ENCODE data around the gene CKAP4.

The CKAP4 gene

DNA sequence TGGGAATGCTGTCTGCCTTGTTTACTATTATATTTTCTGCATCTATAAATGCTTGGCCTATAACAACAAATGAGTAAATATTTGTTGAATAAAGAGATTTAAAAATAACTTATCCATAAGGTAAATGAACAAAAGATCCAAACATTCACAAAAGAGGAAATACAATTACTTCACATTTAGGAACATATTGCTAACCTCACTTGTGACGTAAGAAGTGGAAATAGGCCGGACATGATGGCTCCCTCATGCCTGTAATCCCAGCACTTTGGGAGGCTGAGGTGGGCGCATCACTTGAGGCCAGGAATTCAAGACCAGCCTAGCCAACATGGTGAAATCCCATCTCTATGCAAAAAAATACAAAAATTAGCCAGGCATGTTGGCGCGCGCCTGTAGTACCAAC is 25.7 kb upstream of the CKAP4 start:
- no peak for DNase-seq

DNA sequence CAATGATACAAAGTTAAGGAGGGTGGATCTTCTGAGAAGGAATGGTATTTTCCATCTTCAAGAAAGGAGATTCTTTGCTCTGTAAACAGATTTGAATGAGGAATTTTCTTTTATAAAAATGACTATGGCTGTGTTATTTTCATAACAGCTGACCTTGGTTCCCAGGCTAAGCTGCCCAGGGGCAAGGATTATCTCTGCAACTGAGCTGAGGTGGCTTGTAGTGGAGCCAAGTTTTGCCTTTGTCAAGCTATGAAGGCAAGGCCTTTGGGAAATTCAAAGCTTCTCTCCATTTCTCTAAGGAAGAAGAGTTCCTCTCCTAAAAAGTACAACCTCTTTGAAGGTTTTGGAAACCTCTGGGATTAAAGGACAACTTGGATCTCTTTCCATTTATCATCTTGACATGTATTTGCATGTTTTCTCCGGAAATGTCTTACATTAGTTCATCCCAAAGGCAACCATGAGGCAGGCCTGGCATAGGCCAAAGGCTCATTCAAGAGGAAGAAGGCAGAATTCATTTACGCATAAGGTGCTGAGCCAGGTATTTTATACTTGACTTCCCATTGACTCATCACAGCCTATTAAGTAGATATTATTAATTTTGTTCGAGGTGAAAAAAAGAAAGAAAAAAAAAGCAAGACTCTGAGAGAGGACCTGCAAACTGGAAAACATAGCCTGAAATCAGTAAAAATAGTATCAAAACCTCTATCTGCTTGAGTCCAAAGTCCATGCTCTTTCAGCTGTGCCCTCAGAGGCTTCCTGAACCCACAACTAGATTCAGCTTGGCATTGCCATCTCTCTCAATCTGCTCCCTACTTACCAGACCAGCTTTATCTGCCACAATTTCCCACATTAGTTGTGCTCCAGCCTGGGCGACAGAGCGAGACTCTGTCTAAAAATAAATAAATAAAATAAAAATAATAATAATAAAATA is 24.0 kb upstream of the CKAP4 start:
- no peak for DNase-seq

DNA sequence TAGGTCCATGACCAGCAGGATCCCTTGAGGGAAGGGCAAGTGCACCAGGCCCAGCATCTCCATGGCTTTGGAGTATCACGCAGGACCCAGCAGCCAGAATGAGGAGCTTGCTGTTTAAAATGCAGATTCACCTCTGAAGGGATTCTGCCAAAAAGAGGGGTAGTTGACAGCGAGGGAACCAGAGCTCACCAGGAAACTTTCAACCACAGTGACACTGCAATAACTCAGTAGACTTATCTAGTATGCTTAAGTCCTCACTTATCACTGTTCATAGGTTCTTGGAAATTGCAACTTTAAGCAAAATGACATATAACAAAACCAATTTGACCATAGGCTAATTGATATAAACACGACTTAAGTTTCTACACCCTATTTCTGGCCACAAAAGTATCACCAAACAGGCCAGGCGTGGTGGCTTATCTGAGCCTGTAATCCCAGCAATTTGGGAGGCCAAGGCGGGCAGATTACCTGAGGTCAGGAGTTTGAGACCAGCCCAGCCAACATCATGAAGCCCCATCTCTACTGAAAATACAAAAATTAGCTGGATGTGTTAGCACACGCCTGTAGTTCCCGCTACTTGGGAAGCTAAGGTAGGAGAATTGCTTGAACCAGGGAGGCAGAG is 21.4 kb upstream of the CKAP4 start:
- DNase-seq, result no peak

DNA sequence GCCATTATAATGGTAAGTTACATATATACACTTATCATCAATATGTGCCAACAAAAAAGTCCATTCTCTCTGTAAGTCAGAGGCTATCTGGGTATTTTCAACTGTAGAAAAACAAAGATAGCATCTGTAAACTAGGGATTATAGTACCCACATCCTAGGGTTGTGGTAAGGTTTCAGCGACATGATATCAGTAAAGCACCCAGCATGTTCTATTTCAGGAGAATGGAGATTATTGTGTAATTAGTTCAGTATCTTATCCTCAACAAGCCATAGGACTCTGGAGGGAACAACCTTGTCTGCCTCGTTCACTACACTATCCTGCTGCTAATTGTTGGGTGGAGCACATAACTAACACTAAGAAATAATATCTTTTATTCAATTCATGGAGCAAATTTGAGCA is 19.7 kb upstream of the CKAP4 start:
- DNase-seq, result no peak

DNA sequence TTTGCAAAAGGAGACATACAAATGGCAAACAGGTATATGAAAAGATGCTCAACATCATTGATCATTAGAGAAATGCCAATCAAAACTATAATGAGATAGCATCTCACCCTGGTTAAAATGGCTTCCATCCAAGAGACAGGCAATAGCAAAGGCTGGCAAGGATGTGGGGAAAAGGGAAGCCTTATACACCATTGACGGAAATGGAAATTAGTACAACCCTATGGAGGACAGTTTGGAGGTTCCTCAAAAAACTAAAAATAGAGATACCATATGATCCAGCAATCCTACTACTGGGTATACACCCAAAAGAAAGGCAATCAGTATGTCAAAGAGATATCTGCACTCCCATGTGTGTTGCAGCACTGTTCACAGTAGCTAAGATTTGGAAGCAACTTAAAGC is 17.3 kb upstream of the CKAP4 start:
- no peak for DNase-seq

DNA sequence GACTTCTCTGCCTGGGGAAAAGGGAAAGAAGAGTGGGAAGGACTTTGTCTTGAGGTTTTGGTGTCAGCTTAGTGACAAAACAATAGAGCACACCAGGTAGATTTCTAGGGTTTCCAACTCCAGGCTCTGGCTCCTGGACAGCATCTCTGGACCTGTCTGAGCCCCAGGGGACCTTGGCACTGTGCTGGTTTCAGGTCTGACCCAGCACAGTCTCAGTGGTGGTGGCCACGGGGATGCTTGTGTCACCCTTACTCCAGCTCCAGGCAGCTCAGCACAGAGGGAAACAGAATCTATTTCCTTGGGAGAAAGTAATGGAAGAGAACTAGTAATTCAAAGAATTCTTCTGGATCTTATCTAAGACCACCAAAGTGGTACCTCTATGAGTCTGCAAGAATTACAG is 11.1 kb upstream of the CKAP4 start:
- no peak for DNase-seq

DNA sequence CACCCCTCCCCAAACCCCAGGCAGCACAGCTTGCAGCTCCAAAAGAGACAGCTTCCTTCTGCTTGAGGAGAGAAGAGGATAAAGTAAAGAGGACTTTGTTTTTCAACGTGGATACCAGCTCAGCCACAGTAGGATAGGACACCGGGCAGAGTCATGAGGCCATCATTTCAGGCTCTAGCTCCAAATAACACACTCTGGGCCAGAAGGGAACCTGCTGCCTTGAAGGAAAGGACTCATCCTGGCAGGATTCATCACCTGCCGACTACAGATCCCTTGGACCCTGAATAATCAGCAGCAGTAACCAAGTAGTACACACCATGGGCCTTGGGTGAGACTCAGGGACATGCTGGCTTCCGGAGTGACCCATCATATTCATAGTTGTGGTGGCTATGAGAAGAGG is 10.4 kb upstream of the CKAP4 start:
- DNase-seq, result no peak

DNA sequence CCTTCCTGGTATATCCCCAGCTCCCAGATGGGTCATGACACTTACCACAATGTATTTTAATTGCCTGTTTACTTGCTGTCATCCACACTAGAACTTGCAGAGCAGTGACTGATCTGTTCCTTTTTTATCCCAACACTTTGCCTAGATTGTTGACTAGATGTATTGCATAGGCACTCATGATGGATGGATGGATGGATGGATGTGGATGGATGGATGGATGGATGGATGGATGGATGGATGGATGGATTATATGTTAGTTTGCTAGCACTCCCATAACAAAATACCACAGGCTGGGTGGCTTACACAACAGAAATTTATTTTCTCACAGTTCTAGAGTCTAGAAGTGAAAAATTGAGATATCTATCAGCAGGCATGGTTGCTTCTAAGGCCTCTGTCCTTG is 8.7 kb upstream of the CKAP4 start:
- DNase-seq, result no peak

DNA sequence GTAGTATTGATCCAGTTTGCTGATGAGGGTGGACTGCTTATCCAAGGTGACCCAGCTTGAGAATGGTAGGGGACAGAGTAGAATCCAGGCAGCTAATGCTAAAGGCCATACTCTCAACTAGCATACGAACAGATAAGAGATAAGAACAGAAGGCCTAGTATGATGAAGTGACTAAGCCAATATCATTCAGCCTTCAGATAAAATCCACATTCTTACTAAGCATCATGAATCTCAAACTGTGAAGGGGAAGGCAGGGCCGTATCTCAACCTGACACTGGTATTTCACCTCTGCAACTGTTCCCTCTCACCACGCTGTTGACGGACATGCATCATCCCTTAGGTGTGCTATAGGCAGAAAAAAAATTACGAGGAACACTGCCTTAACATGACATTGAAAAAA is 8.1 kb upstream of the CKAP4 start:
- no peak for DNase-seq

DNA sequence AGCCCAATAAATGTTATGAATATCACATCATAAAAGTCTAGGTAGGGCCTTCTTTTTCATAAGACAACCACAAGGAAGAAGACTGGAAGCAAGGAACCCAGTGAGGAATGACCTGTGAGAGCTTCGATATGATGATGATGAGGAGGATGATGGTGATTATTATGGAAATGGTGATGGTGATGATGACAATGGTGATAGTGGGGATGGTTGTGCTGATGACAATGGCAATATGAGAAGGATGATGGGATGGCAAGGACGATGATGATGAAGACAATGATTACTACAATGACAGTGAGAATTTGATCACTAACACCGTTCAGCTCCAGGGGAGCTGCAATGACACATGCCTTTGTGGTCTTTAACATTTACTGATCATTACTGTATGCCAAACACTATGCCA is 7.7 kb upstream of the CKAP4 start:
- DNase-seq, result no peak

DNA sequence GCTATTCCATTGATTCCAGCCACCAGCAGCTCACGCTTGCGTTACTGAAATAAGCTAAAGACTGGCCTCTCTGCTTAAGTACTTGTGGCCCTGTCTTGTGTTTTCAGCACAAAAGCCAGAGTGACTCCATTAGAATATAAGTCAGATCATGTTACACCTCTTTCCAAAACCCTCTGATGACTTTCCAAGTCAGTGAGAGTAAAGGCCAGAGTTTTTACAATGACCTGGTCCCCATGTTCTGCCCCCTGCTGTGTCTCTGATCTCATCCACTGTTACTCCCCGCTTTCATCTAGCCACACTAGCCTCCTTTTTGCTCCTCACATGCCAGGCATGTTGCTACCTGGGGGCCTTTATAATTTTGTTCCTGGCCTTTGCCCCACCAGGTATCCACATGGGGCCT is 6.9 kb upstream of the CKAP4 start:
- no peak for DNase-seq

DNA sequence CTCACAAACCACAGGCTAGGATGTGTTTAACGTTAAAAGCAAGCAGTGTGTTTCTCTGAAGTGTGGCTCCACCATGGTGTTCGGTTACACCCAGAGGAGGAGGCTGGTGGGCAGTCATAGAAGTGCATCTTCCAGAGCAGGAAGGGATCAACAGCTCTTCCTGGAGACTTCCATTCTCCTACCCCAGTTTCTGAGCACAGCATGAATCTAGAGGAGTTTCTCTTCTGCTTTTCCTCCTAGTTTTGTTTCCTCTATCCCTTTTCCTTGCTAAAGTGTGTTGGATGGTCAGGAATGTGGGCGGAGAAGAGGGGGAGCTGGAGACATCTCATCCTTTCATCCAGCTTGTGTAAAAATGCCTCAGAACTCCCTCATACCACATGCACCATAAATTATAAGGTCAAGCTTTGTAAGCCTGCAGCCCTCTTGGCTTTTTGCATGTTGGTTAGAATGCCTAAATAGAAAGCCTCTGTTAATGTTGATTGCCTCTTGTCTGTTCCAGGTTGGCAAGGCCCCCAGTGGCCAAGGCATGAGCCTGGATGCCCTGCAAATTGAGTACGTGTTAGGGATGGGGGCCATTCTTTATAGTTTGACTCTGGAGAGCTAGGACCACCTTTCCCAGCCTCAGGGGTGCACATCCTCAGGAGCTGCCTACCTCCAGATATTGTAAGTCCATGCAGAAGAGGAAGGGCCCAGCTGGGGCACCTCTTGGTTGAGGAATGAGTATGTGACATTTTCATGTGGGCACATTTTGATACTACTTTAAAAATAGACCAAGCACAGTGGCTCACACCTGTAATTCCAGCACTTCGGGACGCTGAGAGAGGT is 4.0 kb upstream of the CKAP4 start:
- DNase-seq, result no peak

DNA sequence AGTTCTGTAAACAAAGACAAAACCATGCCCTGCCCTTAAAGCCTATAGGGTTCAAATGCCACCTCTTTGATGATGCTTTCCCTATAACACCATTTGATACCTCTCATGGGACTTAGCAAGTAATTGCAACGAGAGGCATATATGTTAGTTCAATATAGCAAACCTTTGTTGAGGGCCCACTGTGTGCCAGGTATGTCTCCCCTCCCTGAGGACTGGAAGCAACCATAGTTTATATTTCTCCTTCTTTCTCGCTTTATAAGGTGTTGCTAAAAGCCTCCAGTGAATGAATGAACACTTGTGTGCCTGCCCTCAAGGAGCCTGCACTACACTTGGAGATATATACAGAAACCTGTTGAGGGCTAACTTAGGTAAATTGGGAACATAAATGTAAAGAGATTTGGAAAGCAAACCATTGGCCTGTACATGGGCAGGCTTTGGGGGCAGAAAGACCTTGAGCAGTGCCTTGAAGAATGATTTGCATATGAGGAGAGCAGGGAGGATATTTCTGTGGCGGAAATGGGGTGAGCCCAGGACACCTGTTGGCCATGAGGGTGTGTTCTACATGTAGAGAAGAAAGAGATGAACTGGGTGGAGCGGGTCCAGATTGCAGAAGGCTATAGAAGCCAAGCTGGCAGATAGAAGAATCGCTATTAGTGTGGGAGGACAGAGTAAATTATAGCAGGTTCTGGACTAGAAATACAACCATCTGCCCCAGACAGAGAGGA is 1.8 kb upstream of the CKAP4 start:
- DNase-seq, result no peak

DNA sequence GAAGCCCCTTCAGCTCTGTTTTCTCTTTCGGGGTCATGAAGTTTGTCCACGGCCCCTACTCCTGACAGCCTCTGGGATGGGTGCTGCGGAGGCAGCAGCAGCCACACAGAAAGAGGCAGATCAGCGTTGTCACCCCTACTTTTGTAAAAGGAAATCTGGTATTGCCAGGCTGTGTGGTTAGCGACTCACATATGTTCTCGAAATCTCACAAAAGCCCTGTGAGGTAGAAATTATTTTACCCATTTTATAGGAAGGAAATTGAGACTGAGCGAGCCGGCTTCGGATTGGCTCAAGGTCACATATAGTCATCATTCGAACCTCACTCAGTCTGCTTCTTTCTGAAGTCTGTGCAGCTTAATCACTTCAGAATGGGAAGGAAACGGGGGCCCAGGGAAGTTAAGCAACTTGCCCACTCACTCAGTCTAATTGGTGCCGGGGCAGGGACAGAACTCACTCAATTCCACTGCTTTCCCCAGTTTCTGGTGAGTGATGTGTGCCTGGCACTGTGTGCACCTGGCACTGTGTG is 1.1 kb upstream of the CKAP4 start:
- no peak for DNase-seq

DNA sequence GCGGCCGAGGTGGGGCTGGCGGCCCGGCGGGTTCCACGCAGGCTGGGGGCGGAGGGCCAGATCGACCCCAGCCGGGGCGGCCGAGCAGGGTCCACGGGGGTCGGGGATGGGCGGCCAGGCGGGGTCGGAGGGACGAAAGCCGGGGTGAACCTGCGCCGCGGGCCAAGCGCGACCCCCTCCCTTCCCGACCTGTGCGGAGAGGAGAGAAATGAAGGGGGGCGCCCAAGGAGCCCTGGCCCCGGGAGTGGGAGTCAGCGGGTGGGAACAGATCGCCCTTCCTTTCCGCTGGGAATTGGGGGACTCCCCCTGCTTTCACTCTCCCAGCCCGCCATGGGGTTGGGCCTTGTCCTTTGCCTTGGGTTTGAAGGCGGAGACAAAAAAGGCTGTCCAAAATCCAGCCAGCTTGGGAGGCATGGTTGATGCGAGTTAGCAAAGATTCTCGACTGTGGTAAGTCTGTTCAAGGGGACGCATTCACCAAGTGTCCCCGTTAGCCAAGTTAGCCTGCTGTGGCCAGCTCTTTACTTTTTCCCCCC is 559 bp upstream of the CKAP4 start:
- DNase-seq, result no peak

DNA sequence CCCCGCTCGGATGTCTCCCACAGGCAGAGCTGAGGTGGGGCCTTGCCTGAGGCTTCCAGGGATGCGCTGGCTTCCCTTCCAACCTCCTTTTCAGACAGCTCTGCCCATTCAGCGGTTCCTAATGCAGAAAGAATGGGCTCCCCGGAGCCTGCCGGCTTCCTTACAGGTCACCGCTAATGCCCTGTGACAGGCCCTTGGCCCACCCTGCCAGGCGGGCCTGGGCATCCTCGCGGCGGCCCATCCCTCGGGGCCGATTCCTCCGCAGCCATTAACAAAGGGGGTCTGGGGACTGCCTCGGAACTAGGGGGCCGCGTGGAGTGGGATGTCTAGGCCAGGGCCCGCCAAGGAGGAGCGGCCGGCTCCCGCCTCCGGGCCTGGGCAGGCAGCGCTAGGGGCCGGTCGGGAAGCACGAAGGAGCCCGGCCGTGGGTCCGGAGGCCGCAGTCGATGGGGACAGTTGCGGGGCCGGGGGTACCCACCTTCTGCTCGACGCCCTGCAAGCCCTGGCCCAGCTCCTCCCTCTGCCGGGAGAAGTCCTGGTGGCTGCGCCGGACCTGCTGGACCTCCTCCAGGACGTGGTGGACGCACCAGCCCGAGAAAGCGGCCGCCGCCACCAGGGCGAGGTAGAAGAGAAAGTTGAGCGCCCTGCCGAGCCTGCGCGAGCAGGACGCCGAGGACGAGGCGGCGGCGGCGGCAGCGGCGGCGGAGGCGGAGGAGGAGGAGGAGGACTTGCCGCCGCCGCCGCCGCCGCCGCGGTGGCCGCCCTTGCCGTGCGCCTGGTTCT is 738 bp downstream of the CKAP4 start:
- DNase-seq, result peak; percentile 25

DNA sequence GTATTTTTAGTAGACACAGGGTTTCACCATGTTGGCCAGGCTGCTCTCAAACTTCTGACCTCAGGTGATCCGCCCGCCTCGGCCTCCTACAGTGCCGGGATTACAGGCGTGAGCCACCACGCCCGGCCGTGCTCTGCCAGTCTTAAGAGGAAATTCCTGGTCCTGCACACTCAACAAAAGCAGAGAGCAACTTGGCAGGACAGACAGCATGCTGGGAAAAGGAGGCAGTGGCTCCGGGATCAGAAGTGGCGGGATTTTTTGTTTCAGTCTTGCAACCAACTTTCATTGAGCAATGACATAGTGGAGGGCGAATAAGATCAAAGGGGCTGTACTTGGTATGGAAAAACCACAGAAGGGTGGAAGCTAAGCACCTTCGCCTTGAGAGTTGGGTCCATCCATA is 2.1 kb downstream of the CKAP4 start:
- DNase-seq, result no peak

DNA sequence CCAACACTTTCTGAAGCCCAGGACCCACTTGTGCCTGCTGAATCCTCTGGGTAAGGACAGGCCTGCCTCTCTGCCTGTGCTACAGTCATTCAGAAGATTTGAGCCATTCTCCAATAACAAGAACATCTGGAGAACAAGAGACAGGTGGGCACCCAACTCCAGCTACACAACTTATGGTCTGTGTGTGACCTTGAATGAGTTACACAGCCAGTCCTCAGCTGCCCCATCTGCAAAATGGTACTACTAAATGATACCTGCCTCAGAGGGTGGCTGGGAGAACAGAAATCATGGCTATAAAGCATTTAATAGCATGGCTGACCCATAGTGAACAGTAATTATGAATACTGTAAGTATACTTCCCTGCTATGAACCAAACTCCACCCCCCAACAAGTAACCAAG is 4.2 kb downstream of the CKAP4 start:
- DNase-seq, result no peak

DNA sequence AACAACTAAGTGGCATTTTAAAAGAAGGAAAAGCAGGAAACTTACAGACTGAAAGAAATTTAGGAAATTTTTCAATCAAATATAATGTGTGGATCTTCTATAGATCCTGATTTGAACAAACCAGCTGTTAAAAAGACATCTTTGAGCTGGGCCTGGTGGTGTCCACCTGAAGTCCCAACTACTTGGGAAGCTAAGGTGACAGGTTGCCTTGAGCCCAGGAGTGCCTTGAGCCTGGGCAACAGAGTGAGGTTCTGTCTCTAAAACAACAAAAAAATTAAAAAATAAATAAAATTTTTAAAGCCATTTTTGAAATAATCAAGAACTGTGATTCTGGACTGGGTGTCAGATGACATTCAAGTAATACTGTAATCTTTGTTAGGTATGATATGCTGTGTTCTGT is 7.0 kb downstream of the CKAP4 start:
- DNase-seq, result no peak

DNA sequence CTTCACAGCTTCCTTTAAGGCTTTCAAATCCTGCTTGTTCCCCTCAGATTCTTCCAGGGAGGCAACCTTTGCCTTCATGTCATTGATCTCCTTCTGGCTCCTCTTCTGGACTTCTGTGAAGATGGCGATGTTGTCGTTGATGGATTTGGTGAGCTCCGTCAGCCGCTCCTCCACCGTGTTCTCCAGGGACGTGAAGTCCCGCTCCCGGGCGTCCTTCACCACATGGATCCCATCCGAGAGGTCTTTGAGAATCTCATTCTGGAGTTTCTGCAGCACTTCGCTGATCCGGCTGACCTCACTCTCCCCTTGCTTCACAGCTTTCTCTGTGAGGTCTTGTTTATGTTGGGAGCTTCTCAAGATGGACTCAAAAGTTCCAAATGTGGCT is 7.9 kb downstream of the CKAP4 start:
- no peak for DNase-seq

DNA sequence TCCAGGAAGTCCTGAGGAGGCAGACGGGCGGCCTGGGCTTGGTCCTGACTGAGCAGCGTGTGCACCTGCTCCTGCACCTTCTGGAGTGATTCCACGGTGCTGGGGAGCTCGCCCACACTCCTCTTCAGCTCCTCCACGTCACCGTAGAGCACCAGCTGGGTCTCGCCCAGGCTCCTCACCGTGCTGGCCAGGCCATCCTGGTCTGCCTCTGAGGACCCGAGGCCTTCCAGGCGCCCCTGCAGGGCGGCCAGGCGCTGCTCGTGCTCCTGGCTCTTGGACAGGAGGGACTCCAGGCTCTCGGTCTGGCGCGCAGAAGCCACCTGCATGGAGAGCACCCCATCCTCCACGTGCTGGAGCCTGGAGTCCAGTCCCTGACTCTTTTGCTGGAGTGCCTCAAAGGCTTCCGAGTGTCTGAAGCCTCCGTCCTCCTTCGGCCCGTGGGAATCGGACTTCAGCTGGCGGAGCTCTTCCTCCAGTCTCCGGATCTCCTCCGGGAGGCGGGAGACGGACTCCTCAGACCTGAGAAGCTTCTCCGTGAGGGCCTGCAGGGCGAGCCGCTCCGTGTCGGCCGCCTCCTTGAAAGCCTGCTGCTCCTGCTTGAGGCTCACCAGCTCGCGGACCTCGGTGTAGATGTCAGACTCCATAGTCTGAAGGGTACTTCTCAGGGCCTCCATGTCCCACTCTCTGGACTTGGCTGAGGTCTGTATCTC is 8.4 kb downstream of the CKAP4 start:
- no peak for DNase-seq
